HepG2 (cell line): Measurements from ENCODE around the gene MINDY1. TPM values are rescaled to one million over a fixed set of nuclear protein-coding genes. Genes with fewer than 3 reads are reported as not detected.
A peak's percentile ranks its signal among the peaks of the same experiment; 100 is the strongest.

Experiments used
- AKAP8 ChIP-seq: sonication (generic); formaldehyde crosslinking; IDR thresholded peaks from 2 replicates; pipeline ENCODE4 v1.5.1; 2020; ENCODE audit warnings: mild to moderate bottlenecking, missing genetic modification reagents
- ATF2 ChIP-seq: sonication (generic); formaldehyde crosslinking; IDR thresholded peaks from 2 replicates; pipeline ENCODE4 v1.4.0; 2020; ENCODE audit warnings: missing genetic modification reagents
- BRCA1 ChIP-seq: sonication (generic); formaldehyde crosslinking; IDR thresholded peaks from 2 replicates; pipeline ENCODE4 v1.4.0; 2020; ENCODE audit warnings: missing genetic modification reagents
- CCAR2 ChIP-seq: fragments of 200-400 bp; formaldehyde crosslinking; optimal IDR thresholded peaks from 2 replicates; pipeline ENCODE3; 2018; ENCODE audit warnings: low read depth, mild to moderate bottlenecking, low read length, moderate library complexity
- CCDC6 ChIP-seq: sonication (generic); formaldehyde crosslinking; IDR thresholded peaks from 2 replicates; pipeline ENCODE4 v1.8.1; 2022; ENCODE audit warnings: mild to moderate bottlenecking, missing genetic modification reagents, moderate library complexity
- CREBL2 ChIP-seq: sonication (generic); formaldehyde crosslinking; IDR thresholded peaks from 2 replicates; pipeline ENCODE4 v1.8.1; 2023; ENCODE audit warnings: missing genetic modification reagents, mild to moderate bottlenecking, borderline replicate concordance
- GFI1 ChIP-seq: sonication (generic); formaldehyde crosslinking; IDR thresholded peaks from 2 replicates; pipeline ENCODE4 v1.5.0; 2020; ENCODE audit warnings: missing genetic modification reagents, mild to moderate bottlenecking, borderline replicate concordance
- GMEB1 ChIP-seq: sonication (generic); formaldehyde crosslinking; IDR thresholded peaks from 2 replicates; pipeline ENCODE4 v1.5.1; 2020; ENCODE audit warnings: missing genetic modification reagents, mild to moderate bottlenecking, borderline replicate concordance
- IRX3 ChIP-seq: sonication (generic); formaldehyde crosslinking; IDR thresholded peaks from 2 replicates; pipeline ENCODE4 v1.8.1; 2023; ENCODE audit warnings: mild to moderate bottlenecking, low read depth, missing genetic modification reagents, borderline replicate concordance
- NFE2L1 ChIP-seq: sonication (generic); formaldehyde crosslinking; IDR thresholded peaks from 2 replicates; pipeline ENCODE4 v1.4.0; 2020; ENCODE audit warnings: missing genetic modification reagents, mild to moderate bottlenecking, borderline replicate concordance
- POLR2G ChIP-seq: fragments of 200-400 bp; formaldehyde crosslinking; IDR thresholded peaks from 2 replicates; pipeline ENCODE4 v1.6.1; 2018; ENCODE audit warnings: mild to moderate bottlenecking, low read depth, low read length, moderate library complexity
- RARA ChIP-seq: IDR thresholded peaks from 2 replicates; pipeline ENCODE4 v1.6.1; 2016; ENCODE audit warnings: missing genetic modification reagents, missing compliant biosample characterization
- SATB2 ChIP-seq: sonication (generic); formaldehyde crosslinking; IDR thresholded peaks from 2 replicates; pipeline ENCODE4 v1.5.0; 2020; ENCODE audit warnings: missing genetic modification reagents
- TBX3 ChIP-seq: fragments of 450-650 bp; IDR thresholded peaks from 2 replicates; pipeline ENCODE4 v1.6.1; 2017; ENCODE audit warnings: antibody characterized with exemption, mild to moderate bottlenecking, inconsistent platforms, borderline replicate concordance
- YY1 ChIP-seq: IDR thresholded peaks from 2 replicates; pipeline ENCODE4 v1.6.1; 2011; ENCODE audit warnings: low read length, low read depth, moderate library complexity, mild to moderate bottlenecking; ENCODE audit not compliant: insufficient read depth, insufficient replicate concordance
- ZBTB49 ChIP-seq: sonication (generic); formaldehyde crosslinking; IDR thresholded peaks from 2 replicates; pipeline ENCODE4 v1.4.0; 2020; ENCODE audit warnings: missing genetic modification reagents, borderline replicate concordance
- ZNF615 ChIP-seq: sonication (generic); formaldehyde crosslinking; IDR thresholded peaks from 2 replicates; pipeline ENCODE4 v1.5.0; 2020; ENCODE audit warnings: mild to moderate bottlenecking, missing genetic modification reagents, borderline replicate concordance
- ZSCAN5A ChIP-seq: sonication (generic); formaldehyde crosslinking; IDR thresholded peaks from 2 replicates; pipeline ENCODE4 v1.8.0; 2022; ENCODE audit warnings: mild to moderate bottlenecking, missing genetic modification reagents, borderline replicate concordance
- polyA plus RNA-seq, 8 experiments: library from polyadenylated mRNA; depleted of rRNA in 3 of 8; stranded (reverse) in 7 of 8; unstranded in 1 of 8; fragments of >200 nt; fragmentation: Illumina TruSeq in 4 of 8; extraction: Trizol in 4 of 8; gene quantifications; 2 replicates each; pipeline versions ENCODE4 v1.2.1 to v1.2.3, GENCODE V29; 2011 to 2016; ENCODE audit warnings: low read depth in 4 of 8, missing spikeins in 1 of 8, mixed read lengths in 1 of 8; ENCODE audit not compliant: insufficient read depth in 1 of 8
- total RNA-seq, 5 experiments: library from RNA; depleted of rRNA; stranded (reverse); fragments of >200 nt; fragmentation: Illumina TruSeq; extraction: Trizol; gene quantifications; 2 replicates each; pipeline ENCODE4 v1.2.3, GENCODE V29; 2016; ENCODE audit warnings: low read depth in 1 of 5

MINDY1 gene
- total and polyA plus RNA-seq, 2 of the 13 experiments (the other 11 are each of a cell fraction or from before 2014, with no cell fraction given), result 11.1 to 15.0 TPM

- no peak for TF ChIP-seq ZBTB49 (CRISPR knock-in tag)
- no peak; the same call in 1 of the 2 replicates for TF ChIP-seq CCDC6
- TF ChIP-seq IRX3 (CRISPR knock-in tag), result 0 out of 2 replicates have a peak, but pooled peaks have one; percentile 81
- TF ChIP-seq RARA (CRISPR knock-in tag), result peak; percentile 94
- TF ChIP-seq YY1, result peak; percentile 73
- peak; percentile 86; the same call in 1 of the 2 replicates for TF ChIP-seq BRCA1
- TF ChIP-seq ZSCAN5A (CRISPR knock-in tag), result no peak
- TF ChIP-seq AKAP8 (CRISPR knock-in tag), result no peak
- peak; percentile 62; the same call in 1 of the 2 replicates for TF ChIP-seq ZNF615 (CRISPR knock-in tag)
- TF ChIP-seq GMEB1 (CRISPR knock-in tag), result peak; percentile 93
- TF ChIP-seq SATB2 (CRISPR knock-in tag), result no peak
- TF ChIP-seq CREBL2 (CRISPR knock-in tag), result 0 out of 2 replicates have a peak, but pooled peaks have one; percentile 48
- no peak for TF ChIP-seq NFE2L1 (CRISPR knock-in tag)
- TF ChIP-seq GFI1 (CRISPR knock-in tag), result peak; percentile 70; the same call in 1 of the 2 replicates
- 0 out of 2 replicates have a peak, but pooled peaks have one; percentile 10 for TF ChIP-seq ATF2 (CRISPR knock-in tag)
- peak; percentile 67 for TF ChIP-seq POLR2G
- TF ChIP-seq TBX3, result 0 out of 2 replicates have a peak, but pooled peaks have one; percentile 4
- TF ChIP-seq CCAR2, result no peak
Observed at GRCh38 chr1:151008244-151009205, 1.8 kb upstream of the MINDY1 start, which contains the start of gene PRUNE1 (continued).
